C4-2B (cell line): Measurements from ENCODE around the gene RGS7.
"Not testable (repeated sequence)": the region's sequence is repeated elsewhere in the genome, so short reads cannot be mapped to it uniquely, and the experiment has no call there.

ENCODE experiments used
- ZFX ChIP-seq: fragments of 450-650 bp; IDR thresholded peaks from 2 replicates; pipeline ENCODE4 v1.6.1; 2017
- TF ChIP-seq, protein P1 (sequence below): fragments of 450-650 bp; conservative IDR thresholded peaks from 2 replicates; pipeline ENCODE4 v1.5.1; 2017; ENCODE audit warnings: mild to moderate bottlenecking

DNA sequence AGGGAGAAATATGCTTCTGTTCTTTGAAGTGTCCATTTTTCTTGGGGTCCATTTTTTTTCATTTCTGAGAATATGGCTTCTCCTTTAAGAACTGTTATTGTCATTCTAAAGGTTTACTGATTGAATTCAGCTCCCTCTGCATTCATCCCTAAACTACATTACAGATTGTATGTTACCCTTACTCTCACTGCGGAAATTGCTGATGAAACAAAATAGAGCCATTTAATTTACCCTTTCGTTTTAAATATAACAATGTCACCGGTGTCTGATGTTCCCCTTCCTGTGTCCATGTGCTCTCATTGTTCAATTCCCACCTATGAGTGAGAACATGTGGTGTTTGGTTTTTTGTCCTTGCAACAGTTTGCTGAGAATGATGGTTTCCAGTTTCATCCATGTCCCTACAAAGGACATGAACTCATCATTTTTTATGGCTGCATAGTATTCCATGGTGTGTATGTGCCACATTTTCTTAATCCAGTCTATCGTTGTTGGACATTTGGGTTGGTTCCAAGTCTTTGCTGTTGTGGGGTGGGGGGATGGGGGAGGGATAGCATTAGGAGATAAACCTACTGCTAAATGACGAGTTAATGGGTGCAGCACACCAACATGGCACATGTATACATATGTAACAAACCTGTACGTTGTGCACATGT is 474.2 kb downstream of the RGS7 start:
- TF ChIP-seq, protein P1, sequence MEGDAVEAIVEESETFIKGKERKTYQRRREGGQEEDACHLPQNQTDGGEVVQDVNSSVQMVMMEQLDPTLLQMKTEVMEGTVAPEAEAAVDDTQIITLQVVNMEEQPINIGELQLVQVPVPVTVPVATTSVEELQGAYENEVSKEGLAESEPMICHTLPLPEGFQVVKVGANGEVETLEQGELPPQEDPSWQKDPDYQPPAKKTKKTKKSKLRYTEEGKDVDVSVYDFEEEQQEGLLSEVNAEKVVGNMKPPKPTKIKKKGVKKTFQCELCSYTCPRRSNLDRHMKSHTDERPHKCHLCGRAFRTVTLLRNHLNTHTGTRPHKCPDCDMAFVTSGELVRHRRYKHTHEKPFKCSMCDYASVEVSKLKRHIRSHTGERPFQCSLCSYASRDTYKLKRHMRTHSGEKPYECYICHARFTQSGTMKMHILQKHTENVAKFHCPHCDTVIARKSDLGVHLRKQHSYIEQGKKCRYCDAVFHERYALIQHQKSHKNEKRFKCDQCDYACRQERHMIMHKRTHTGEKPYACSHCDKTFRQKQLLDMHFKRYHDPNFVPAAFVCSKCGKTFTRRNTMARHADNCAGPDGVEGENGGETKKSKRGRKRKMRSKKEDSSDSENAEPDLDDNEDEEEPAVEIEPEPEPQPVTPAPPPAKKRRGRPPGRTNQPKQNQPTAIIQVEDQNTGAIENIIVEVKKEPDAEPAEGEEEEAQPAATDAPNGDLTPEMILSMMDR = not testable (repeated sequence)
- TF ChIP-seq ZFX = not testable (repeated sequence)
